Ovary (tissue), 3 donors: Measurements from ENCODE around the gene BTN2A1.

ENCODE experiments used
- CTCF ChIP-seq, 3 donors: fragments of 450-650 bp in 2 of 3; fragments of 200-600 bp in 1 of 3; IDR thresholded peaks; one replicate each; pipeline versions ENCODE4 v1.5.1 to v1.8.0; 2016 to 2022; ENCODE audit warnings: antibody characterized with exemption in 3 of 3, mild to moderate bottlenecking in 1 of 3
- EP300 ChIP-seq: sonication (generic); formaldehyde crosslinking; IDR thresholded peaks from one replicate; pipeline ENCODE4 v1.6.1; 2017; ENCODE audit warnings: antibody characterized with exemption
- POLR2A ChIP-seq: fragments of 450-650 bp; IDR thresholded peaks from one replicate; pipeline ENCODE4 v1.6.1; 2017; ENCODE audit warnings: antibody characterized with exemption, mild to moderate bottlenecking, moderate library complexity
- donor health status: DM: no; HTN: no; CAD: no.

- TF ChIP-seq POLR2A (no peak), CTCF (IDR thresholded peaks at IDR 0.05) (no peak), EP300 (no peak)
Observed at GRCh38 chr6:26470643-26471042, 12.9 kb downstream of the BTN2A1 start.
